Renal cortex interstitium (tissue), 15 donors: ENCODE data around the gene H3-3A. TPM values are rescaled to one million over a fixed set of nuclear protein-coding genes. Genes with fewer than 3 reads are reported as not detected.

Source experiments
- DNase-seq, 11 donors: peaks; one replicate each; pipeline ENCODE4 v3.0.0-alpha.2; 2013; ENCODE audit warnings: low read depth in 9 of 11, low spot score in 4 of 11; ENCODE audit errors: extremely low read depth in 1 of 11
- long read RNA-seq, 16 experiments: transcript quantifications; one replicate each; lab custom pipeline, GENCODE V29; 2026
- polyA plus RNA-seq, 3 donors: library from polyadenylated mRNA; unstranded; fragments of 120-200 nt; gene quantifications; one replicate each; pipeline ENCODE4 v1.2.1, GENCODE V29; 2013; ENCODE audit not compliant: insufficient read length in 3 of 3

Gene H3-3A
- 1,000 to 10,000 TPM; 1,156 to 1,461 (median 1,232) TPM for polyA plus RNA-seq
- long read RNA-seq, donor 1, transcript H3F3A-203 (4 exons, 1,088 nt): major isoform, 687 of 1,264 reads
- long read RNA-seq, donor 1, transcript H3F3A-202 (3 exons, 1,863 nt): minor isoform, 21 of 1,264 reads
- long read RNA-seq, donor 1, transcript H3F3A-201 (3 exons, 1,308 nt): minor isoform, 70 of 1,264 reads
- long read RNA-seq, donor 1, partial matches to known transcripts: 481 of 1,264 reads
- long read RNA-seq, donor 1, other reads (novel, unspliced or antisense): 5 of 1,264 reads
- long read RNA-seq, donor 2, transcript H3F3A-202 (3 exons, 1,863 nt): minor isoform, 23 of 1,175 reads
- long read RNA-seq, donor 2, transcript H3F3A-203 (4 exons, 1,088 nt): major isoform, 697 of 1,175 reads
- long read RNA-seq, donor 2, transcript H3F3A-201 (3 exons, 1,308 nt): minor isoform, 65 of 1,175 reads
- long read RNA-seq, donor 2, partial matches to known transcripts: 351 of 1,175 reads
- long read RNA-seq, donor 2, other reads (novel, unspliced or antisense): 38 of 1,175 reads
- long read RNA-seq, donor 3, transcript H3F3A-202 (3 exons, 1,863 nt): minor isoform, 16 of 1,421 reads
- long read RNA-seq, donor 3, transcript H3F3A-203 (4 exons, 1,088 nt): major isoform, 861 of 1,421 reads
- long read RNA-seq, donor 3, transcript H3F3A-201 (3 exons, 1,308 nt): minor isoform, 54 of 1,421 reads
- long read RNA-seq, donor 3, partial matches to known transcripts: 442 of 1,421 reads
- long read RNA-seq, donor 3, other reads (novel, unspliced or antisense): 48 of 1,421 reads
- long read RNA-seq, donor 4, transcript H3F3A-202 (3 exons, 1,863 nt): minor isoform, 6 of 587 reads
- long read RNA-seq, donor 4, transcript H3F3A-203 (4 exons, 1,088 nt): major isoform, 420 of 587 reads
- long read RNA-seq, donor 4, transcript H3F3A-201 (3 exons, 1,308 nt): minor isoform, 22 of 587 reads
- long read RNA-seq, donor 4, partial matches to known transcripts: 117 of 587 reads
- long read RNA-seq, donor 4, other reads (novel, unspliced or antisense): 22 of 587 reads
- long read RNA-seq, donor 5: 0 reads
- long read RNA-seq, donor 6, transcript H3F3A-203 (4 exons, 1,088 nt): major isoform, 599 of 1,121 reads
- long read RNA-seq, donor 6, transcript H3F3A-202 (3 exons, 1,863 nt): minor isoform, 25 of 1,121 reads
- long read RNA-seq, donor 6, transcript H3F3A-201 (3 exons, 1,308 nt): minor isoform, 63 of 1,121 reads
- long read RNA-seq, donor 6, partial matches to known transcripts: 402 of 1,121 reads
- long read RNA-seq, donor 6, other reads (novel, unspliced or antisense): 32 of 1,121 reads
- long read RNA-seq, donor 7, transcript H3F3A-203 (4 exons, 1,088 nt): major isoform, 878 of 1,713 reads
- long read RNA-seq, donor 7, transcript H3F3A-201 (3 exons, 1,308 nt): minor isoform, 80 of 1,713 reads
- long read RNA-seq, donor 7, transcript H3F3A-202 (3 exons, 1,863 nt): minor isoform, 19 of 1,713 reads
- long read RNA-seq, donor 7, partial matches to known transcripts: 679 of 1,713 reads
- long read RNA-seq, donor 7, other reads (novel, unspliced or antisense): 57 of 1,713 reads
- long read RNA-seq, donor 8, transcript H3F3A-203 (4 exons, 1,088 nt): major isoform, 1,184 of 2,425 reads
- long read RNA-seq, donor 8, transcript H3F3A-202 (3 exons, 1,863 nt): minor isoform, 32 of 2,425 reads
- long read RNA-seq, donor 8, transcript H3F3A-201 (3 exons, 1,308 nt): minor isoform, 124 of 2,425 reads
- long read RNA-seq, donor 8, partial matches to known transcripts: 1,004 of 2,425 reads
- long read RNA-seq, donor 8, other reads (novel, unspliced or antisense): 81 of 2,425 reads
- long read RNA-seq, donor 9, transcript H3F3A-202 (3 exons, 1,863 nt): minor isoform, 9 of 944 reads
- long read RNA-seq, donor 9, transcript H3F3A-201 (3 exons, 1,308 nt): minor isoform, 45 of 944 reads
- long read RNA-seq, donor 9, transcript H3F3A-203 (4 exons, 1,088 nt): major isoform, 540 of 944 reads
- long read RNA-seq, donor 9, partial matches to known transcripts: 315 of 944 reads
- long read RNA-seq, donor 9, other reads (novel, unspliced or antisense): 33 of 944 reads
- long read RNA-seq, donor 10, transcript H3F3A-201 (3 exons, 1,308 nt): minor isoform, 68 of 1,395 reads
- long read RNA-seq, donor 10, transcript H3F3A-203 (4 exons, 1,088 nt): major isoform, 714 of 1,395 reads
- long read RNA-seq, donor 10, transcript H3F3A-202 (3 exons, 1,863 nt): minor isoform, 12 of 1,395 reads
- long read RNA-seq, donor 10, partial matches to known transcripts: 572 of 1,395 reads
- long read RNA-seq, donor 10, other reads (novel, unspliced or antisense): 27 of 1,395 reads
- long read RNA-seq, donor 11, transcript H3F3A-202 (3 exons, 1,863 nt): minor isoform, 6 of 442 reads
- long read RNA-seq, donor 11, transcript H3F3A-203 (4 exons, 1,088 nt): major isoform, 307 of 442 reads
- long read RNA-seq, donor 11, transcript H3F3A-201 (3 exons, 1,308 nt): minor isoform, 18 of 442 reads
- long read RNA-seq, donor 11, partial matches to known transcripts: 101 of 442 reads
- long read RNA-seq, donor 11, other reads (novel, unspliced or antisense): 10 of 442 reads
- long read RNA-seq, donor 12, transcript H3F3A-203 (4 exons, 1,088 nt): major isoform, 282 of 469 reads
- long read RNA-seq, donor 12, transcript H3F3A-201 (3 exons, 1,308 nt): minor isoform, 40 of 469 reads
- long read RNA-seq, donor 12, transcript H3F3A-202 (3 exons, 1,863 nt): minor isoform, 9 of 469 reads
- long read RNA-seq, donor 12, partial matches to known transcripts: 130 of 469 reads
- long read RNA-seq, donor 12, other reads (novel, unspliced or antisense): 8 of 469 reads
- long read RNA-seq, donor 13, transcript H3F3A-203 (4 exons, 1,088 nt): major isoform, 1,859 of 3,310 reads
- long read RNA-seq, donor 13, transcript H3F3A-202 (3 exons, 1,863 nt): minor isoform, 64 of 3,310 reads
- long read RNA-seq, donor 13, transcript H3F3A-201 (3 exons, 1,308 nt): minor isoform, 164 of 3,310 reads
- long read RNA-seq, donor 13, partial matches to known transcripts: 1,069 of 3,310 reads
- long read RNA-seq, donor 13, other reads (novel, unspliced or antisense): 153 of 3,310 reads
- long read RNA-seq, donor 14, transcript H3F3A-202 (3 exons, 1,863 nt): minor isoform, 10 of 899 reads
- long read RNA-seq, donor 14, transcript H3F3A-203 (4 exons, 1,088 nt): major isoform, 563 of 899 reads
- long read RNA-seq, donor 14, transcript H3F3A-201 (3 exons, 1,308 nt): minor isoform, 33 of 899 reads
- long read RNA-seq, donor 14, partial matches to known transcripts: 274 of 899 reads
- long read RNA-seq, donor 14, other reads (novel, unspliced or antisense): 19 of 899 reads
- long read RNA-seq, donor 15, transcript H3F3A-202 (3 exons, 1,863 nt): minor isoform, 8 of 489 reads
- long read RNA-seq, donor 15, transcript H3F3A-203 (4 exons, 1,088 nt): major isoform, 254 of 489 reads
- long read RNA-seq, donor 15, transcript H3F3A-201 (3 exons, 1,308 nt): minor isoform, 23 of 489 reads
- long read RNA-seq, donor 15, partial matches to known transcripts: 204 of 489 reads
- long read RNA-seq, donor 15, other reads (novel, unspliced or antisense): 0 of 489 reads
- long read RNA-seq, donor 16, transcript H3F3A-202 (3 exons, 1,863 nt): minor isoform, 25 of 1,466 reads
- long read RNA-seq, donor 16, transcript H3F3A-203 (4 exons, 1,088 nt): major isoform, 1,054 of 1,466 reads
- long read RNA-seq, donor 16, transcript H3F3A-201 (3 exons, 1,308 nt): minor isoform, 56 of 1,466 reads
- long read RNA-seq, donor 16, partial matches to known transcripts: 263 of 1,466 reads
- long read RNA-seq, donor 16, other reads (novel, unspliced or antisense): 68 of 1,466 reads

GRCh38 chr1:226062558-226063223 lies at the start of gene H3-3A:
Gene H3-3A (plus strand): TSS chr1:226062716. CDS start chr1:226064352, 1,636 bp downstream.
- DNase-seq: peak in 10 of 11 donors; percentile 64 to 95 (median 90)

GRCh38 chr1:226017070-226017469 lies 45.4 kb upstream of the H3-3A start:
- no peak for DNase-seq

- no peak for DNase-seq
Observed at GRCh38 chr1:226019572-226019971, 42.9 kb upstream of the H3-3A start.

- no peak for DNase-seq
Observed at GRCh38 chr1:226021401-226021800, 41.1 kb upstream of the H3-3A start.

- no peak for DNase-seq
Observed at GRCh38 chr1:226021801-226022200, 40.7 kb upstream of the H3-3A start.

- no peak for DNase-seq
Observed at GRCh38 chr1:226023735-226024134, 38.8 kb upstream of the H3-3A start.

GRCh38 chr1:226026833-226027232 lies 35.7 kb upstream of the H3-3A start:
- no peak for DNase-seq

GRCh38 chr1:226027538-226028217 lies 34.8 kb upstream of the H3-3A start:
- peak in 1 of 11 donors; percentile 7 for DNase-seq

- no peak for DNase-seq
Observed at GRCh38 chr1:226029093-226029496, 33.4 kb upstream of the H3-3A start.

GRCh38 chr1:226029568-226030225 lies 32.8 kb upstream of the H3-3A start:
- DNase-seq: no peak

- no peak for DNase-seq
Observed at GRCh38 chr1:226033582-226033981, 28.9 kb upstream of the H3-3A start.

GRCh38 chr1:226033991-226034390 lies 28.5 kb upstream of the H3-3A start:
- DNase-seq: no peak
